B cell (primary cell): ENCODE data around the gene STK17B. TPM values are rescaled to one million over a fixed set of nuclear protein-coding genes. Genes with fewer than 3 reads are reported as not detected.

Source experiments
- ATAC-seq: fragments of 200-7000 bp; cut with Tn5 transposase; one replicate; pipeline ENCODE4 v1.10.0; 2021; ENCODE audit warnings: low read depth, mild to moderate bottlenecking, moderate number of reproducible peaks, moderate library complexity
- CTCF ChIA-PET: fragments of 350-600 bp; sonication (Branson Sonifier 250); formaldehyde crosslinking; loops from one replicate; lab custom pipeline; 2021; ENCODE audit warnings: antibody characterized with exemption, inconsistent platforms; lab: Charles Lee
- POLR2A ChIA-PET: fragments of 350-600 bp; sonication (Branson Sonifier 250); formaldehyde crosslinking; loops from one replicate; lab custom pipeline; 2021; ENCODE audit warnings: antibody characterized with exemption; lab: Charles Lee
- DNase-seq: peaks from one replicate; pipeline ENCODE4 v3.0.0; 2013
- H2AFZ ChIP-seq: 2 replicates; pipeline ENCODE4 v1.6.1; 2012; ENCODE audit warnings: mild to moderate bottlenecking, low read depth, low read length; ENCODE audit not compliant: insufficient read depth, poor library complexity, severe bottlenecking
- H3K27ac ChIP-seq, 2 donors: 1 replicate in 1 of 2; 2 replicates in 1 of 2; pipeline ENCODE4 v1.5.1; 2012 to 2013; ENCODE audit warnings: low read length in 2 of 2, mild to moderate bottlenecking in 2 of 2, moderate library complexity in 1 of 2
- H3K27me3 ChIP-seq, 4 experiments: fragments of 200-600 bp in 1 of 4; sonication (generic) in 1 of 4; replicated peaks in 1 of 4; 1 replicate in 2 of 4; 2 replicates in 2 of 4; pipeline versions ENCODE4 v1.6.1 to v1.7.0; 2013 to 2016; ENCODE audit warnings: low read length in 3 of 4, mild to moderate bottlenecking in 2 of 4, mixed read lengths in 1 of 4, moderate library complexity in 1 of 4; ENCODE audit not compliant: insufficient read depth in 4 of 4, control insufficient read depth in 3 of 4; ENCODE audit errors: control extremely low read depth in 1 of 4
- H3K36me3 ChIP-seq, 2 experiments: replicated peaks in 1 of 2; 1 replicate in 1 of 2; 2 replicates in 1 of 2; pipeline versions ENCODE4 v1.6.1 to v1.7.1; 2013; ENCODE audit warnings: low read length in 1 of 2; ENCODE audit not compliant: insufficient read depth in 2 of 2, control insufficient read depth in 1 of 2; ENCODE audit errors: control extremely low read depth in 1 of 2, extremely low read depth in 1 of 2
- H3K4me1 ChIP-seq, 2 donors: fragments of 200-600 bp in 1 of 2; sonication (generic) in 1 of 2; 1 replicate in 1 of 2; 2 replicates in 1 of 2; pipeline versions ENCODE4 v1.5.1 to v1.6.1; 2013 to 2017; ENCODE audit warnings: low read length in 2 of 2; ENCODE audit not compliant: control insufficient read depth in 2 of 2, insufficient read depth in 2 of 2
- H3K4me2 ChIP-seq: replicated peaks from 2 replicates; pipeline ENCODE3; 2012; ENCODE audit warnings: mild to moderate bottlenecking, low read depth, low read length; ENCODE audit not compliant: poor library complexity, severe bottlenecking
- H3K4me3 ChIP-seq, 5 experiments: fragments of 200-600 bp in 1 of 5; sonication (generic) in 1 of 5; 1 replicate in 3 of 5; 2 replicates in 2 of 5; pipeline versions ENCODE4 v1.5.1 to v1.7.0; 2011 to 2016; ENCODE audit warnings: low read length in 4 of 5, mild to moderate bottlenecking in 4 of 5, low read depth in 2 of 5, control low read depth in 1 of 5, moderate library complexity in 1 of 5; ENCODE audit not compliant: insufficient read depth in 1 of 5; ENCODE audit errors: control extremely low read depth in 1 of 5, extremely low read depth in 1 of 5
- H3K79me2 ChIP-seq: fragments of 200-600 bp; sonication (generic); one replicate; pipeline ENCODE4 v1.6.0; 2016; ENCODE audit warnings: low read length; ENCODE audit not compliant: control insufficient read depth, insufficient read depth
- H3K9ac ChIP-seq: fragments of 200-600 bp; sonication (generic); 2 replicates; pipeline ENCODE4 v1.6.1; 2017; ENCODE audit warnings: mild to moderate bottlenecking, low read length, moderate library complexity
- H3K9me3 ChIP-seq, 3 donors: one replicate each; pipeline versions ENCODE4 v1.6.1 to v1.7.1; 2013; ENCODE audit warnings: low read length in 2 of 3; ENCODE audit not compliant: control insufficient read depth in 2 of 3, insufficient read depth in 1 of 3; ENCODE audit errors: control extremely low read depth in 1 of 3
- H4K20me1 ChIP-seq: 2 replicates; pipeline ENCODE4 v1.6.0; 2012; ENCODE audit warnings: mild to moderate bottlenecking, low read length; ENCODE audit not compliant: insufficient read depth, control insufficient read depth, poor library complexity, severe bottlenecking
- H3K27ac Mint-ChIP-seq: one replicate; pipeline ENCODE4 v1.8.0; 2021; ENCODE audit warnings: mixed read lengths
- H3K27me3 Mint-ChIP-seq: one replicate; pipeline ENCODE4 v1.8.0; 2021; ENCODE audit warnings: mixed read lengths
- H3K4me1 Mint-ChIP-seq: one replicate; pipeline ENCODE4 v1.8.0; 2021; ENCODE audit warnings: mixed read lengths
- H3K4me3 Mint-ChIP-seq: one replicate; pipeline ENCODE4 v1.8.0; 2021; ENCODE audit warnings: mixed read lengths
- H3K9me3 Mint-ChIP-seq: one replicate; pipeline ENCODE4 v1.8.0; 2022; ENCODE audit warnings: mixed read lengths; ENCODE audit not compliant: insufficient read depth
- EZH2 ChIP-seq: IDR thresholded peaks from 2 replicates; pipeline ENCODE4 v1.6.1; 2012; ENCODE audit warnings: borderline replicate concordance, low read depth, mild to moderate bottlenecking, moderate library complexity, low read length; ENCODE audit not compliant: insufficient read depth, poor library complexity, severe bottlenecking
- WGBS: methylation state at CpG from one replicate; pipeline ENCODE4 v1.1.5; 2013; ENCODE audit warnings: missing lambda C conversion rate; ENCODE audit not compliant: insufficient coverage; 5-methylcytosine and 5-hydroxymethylcytosine counted together
- intact Hi-C: fragments of 100-400 bp; cut with micrococcal nuclease; formaldehyde crosslinking; loops from one replicate; pipeline ENCODE4 v1.10.0; 2022
- polyA plus RNA-seq: library from polyadenylated mRNA; depleted of rRNA; stranded (reverse); fragments of >200 nt; gene quantifications from 2 replicates; pipeline ENCODE4 v1.2.3, GENCODE V29; 2012
- total RNA-seq, 2 donors: library from RNA; stranded (reverse); fragments of 120-200 nt in 1 of 2; gene quantifications; 1 replicate in 1 of 2; 2 replicates in 1 of 2; pipeline versions ENCODE4 v1.2.3 to v1.2.4, GENCODE V29; 2013 to 2022
- TF ChIP-seq, protein P1 (sequence below): fragments of 200-600 bp; IDR thresholded peaks from one replicate; pipeline ENCODE4 v1.8.0; 2022; ENCODE audit warnings: antibody characterized with exemption, mild to moderate bottlenecking

STK17B gene
- total and polyA plus RNA-seq, 2 donors (not counting 1 experiment from before 2014, with no cell fraction given) = 120 to 249 TPM

DNA sequence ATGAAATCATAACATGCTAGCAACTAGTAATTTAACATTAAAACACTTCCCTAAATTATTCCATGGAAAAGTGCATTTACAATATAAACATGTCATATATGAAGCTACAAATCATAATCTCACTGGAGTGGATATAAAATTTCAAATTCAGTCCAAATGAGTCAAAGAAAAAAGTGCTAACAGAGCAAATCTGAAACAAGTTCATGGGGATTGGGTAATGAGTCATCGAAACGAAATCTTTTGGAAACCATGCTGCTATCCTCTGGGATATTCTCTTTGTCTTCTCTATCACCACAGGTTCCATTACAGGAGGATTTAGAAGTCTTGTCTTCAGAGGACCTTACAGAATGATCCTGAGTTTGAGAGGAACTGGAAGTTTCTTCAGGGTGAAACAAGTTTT lies 34.1 kb downstream of the STK17B start:
- Histone ChIP-seq H2AFZ (no peak overlapping the region), H3K27me3 (no peaks in the 10 kb centered on the region), H3K9me3 (peaks cover 4 to 23% (median 19%) of the 10 kb centered on the region in 3 donors), H3K9ac (no peak overlapping the region), H3K79me2 (peaks cover 29% of the 10 kb centered on the region), H3K4me1 (no peaks in the 10 kb centered on the region), H3K36me3 (peaks cover 25 to 92% of the 10 kb centered on the region in 2 experiments), H4K20me1 (peaks cover 39% of the 10 kb centered on the region), H3K4me3 (no peak overlapping the region), H3K27ac (peak overlapping the region in 1 of 2 donors; percentile 59), H3K4me2 (no peak overlapping the region)
- peak overlapping the region; percentile 5 for H3K27ac Mint-ChIP-seq
- ChIA-PET CTCF (interaction anchor here (1.3 kb wide), 1 partner anchor 59 kb away, joined by 3 read pairs; no protein-coding TSS in a partner anchor), POLR2A (no interaction called here)
- WGBS = no CpG with 5 or more reads among the region's 2 CpGs
- ATAC-seq = no peak
- H3K4me1 Mint-ChIP-seq = peaks cover 2% of the 10 kb centered on the region
- no peak overlapping the region for H3K4me3 Mint-ChIP-seq
- no peak for TF ChIP-seq EZH2
- TF ChIP-seq, protein P1, sequence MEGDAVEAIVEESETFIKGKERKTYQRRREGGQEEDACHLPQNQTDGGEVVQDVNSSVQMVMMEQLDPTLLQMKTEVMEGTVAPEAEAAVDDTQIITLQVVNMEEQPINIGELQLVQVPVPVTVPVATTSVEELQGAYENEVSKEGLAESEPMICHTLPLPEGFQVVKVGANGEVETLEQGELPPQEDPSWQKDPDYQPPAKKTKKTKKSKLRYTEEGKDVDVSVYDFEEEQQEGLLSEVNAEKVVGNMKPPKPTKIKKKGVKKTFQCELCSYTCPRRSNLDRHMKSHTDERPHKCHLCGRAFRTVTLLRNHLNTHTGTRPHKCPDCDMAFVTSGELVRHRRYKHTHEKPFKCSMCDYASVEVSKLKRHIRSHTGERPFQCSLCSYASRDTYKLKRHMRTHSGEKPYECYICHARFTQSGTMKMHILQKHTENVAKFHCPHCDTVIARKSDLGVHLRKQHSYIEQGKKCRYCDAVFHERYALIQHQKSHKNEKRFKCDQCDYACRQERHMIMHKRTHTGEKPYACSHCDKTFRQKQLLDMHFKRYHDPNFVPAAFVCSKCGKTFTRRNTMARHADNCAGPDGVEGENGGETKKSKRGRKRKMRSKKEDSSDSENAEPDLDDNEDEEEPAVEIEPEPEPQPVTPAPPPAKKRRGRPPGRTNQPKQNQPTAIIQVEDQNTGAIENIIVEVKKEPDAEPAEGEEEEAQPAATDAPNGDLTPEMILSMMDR = no peak
- no peak for DNase-seq
- intact Hi-C loops = loop anchor here (5.0 kb wide), 1 partner anchor 35 kb away; the partner anchor contains the start of gene STK17B
- H3K9me3 Mint-ChIP-seq = peaks cover 11% of the 10 kb centered on the region
- no peaks in the 10 kb centered on the region for H3K27me3 Mint-ChIP-seq

DNA sequence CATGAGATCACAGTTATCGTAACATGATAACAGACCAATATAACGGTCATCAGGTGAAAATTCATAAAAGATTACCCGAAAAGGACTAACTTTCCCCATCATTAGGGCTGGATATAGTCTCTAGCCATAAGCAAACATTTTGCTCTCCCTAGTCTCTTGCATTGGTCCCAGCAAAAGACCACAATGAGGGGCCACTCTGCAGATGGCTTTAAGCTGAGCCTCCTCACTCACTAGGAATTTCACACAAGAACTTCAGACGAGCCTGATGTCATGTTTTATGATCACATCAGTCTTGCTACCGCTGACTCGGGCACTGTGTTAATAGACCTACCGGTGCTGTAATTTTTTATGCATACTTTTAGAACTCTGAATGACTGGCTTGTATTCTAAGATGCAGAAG lies 35.2 kb downstream of the STK17B start:
- peaks cover 22 to 82% of the 10 kb centered on the region in 2 experiments for H3K36me3 ChIP-seq
- no peaks in the 10 kb centered on the region for H3K4me1 ChIP-seq
- TF ChIP-seq EZH2 = no peak
- TF ChIP-seq, protein P1 = no peak
- H3K79me2 ChIP-seq = peaks cover 19% of the 10 kb centered on the region
- intact Hi-C loops = loop anchor here (5.0 kb wide), 1 partner anchor 36 kb away; the partner anchor contains the start of gene STK17B
- peaks cover 4 to 34% (median 30%) of the 10 kb centered on the region in 3 donors for H3K9me3 ChIP-seq
- H3K9me3 Mint-ChIP-seq = peaks cover 17% of the 10 kb centered on the region
- no peak overlapping the region for H2AFZ ChIP-seq
- no peak overlapping the region for H3K4me3 Mint-ChIP-seq
- ChIA-PET CTCF (interaction anchor here (1.3 to 1.4 kb wide), 2 partner anchors 31 to 58 kb away, joined by 3 to 4 read pairs; no protein-coding TSS in a partner anchor), POLR2A (no interaction called here)
- no peak overlapping the region for H3K27ac Mint-ChIP-seq
- H3K9ac ChIP-seq = no peak overlapping the region
- no peak for ATAC-seq
- peaks cover 27% of the 10 kb centered on the region for H4K20me1 ChIP-seq
- H3K27me3 ChIP-seq = no peaks in the 10 kb centered on the region
- H3K4me3 ChIP-seq = no peak overlapping the region
- DNase-seq = no peak
- H3K4me1 Mint-ChIP-seq = peaks cover 2% of the 10 kb centered on the region
- 97% methylated on average over 3 of the region's 7 CpGs for WGBS
- H3K27ac ChIP-seq = no peak overlapping the region
- no peaks in the 10 kb centered on the region for H3K27me3 Mint-ChIP-seq
- H3K4me2 ChIP-seq = no peak overlapping the region
